ENCODE measurements around the gene STAT4.

DNA sequence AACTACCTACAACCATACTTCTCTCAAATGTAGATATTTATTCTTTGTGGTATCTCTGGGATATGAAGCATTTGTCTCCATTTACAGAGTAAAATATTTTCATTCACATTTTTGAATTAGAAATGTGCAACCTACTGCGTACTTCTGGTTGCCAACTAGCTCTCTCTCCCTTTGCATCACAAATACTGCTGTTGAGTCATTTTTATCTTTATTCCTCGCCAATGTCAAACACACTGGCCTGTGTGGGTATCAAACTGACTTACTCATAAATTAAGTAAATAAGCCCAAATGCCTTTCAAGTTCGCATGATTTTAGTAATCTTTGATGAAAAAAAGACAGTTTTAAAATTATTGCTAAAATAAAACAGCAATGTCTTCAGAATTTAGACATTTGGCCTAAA lies 67.3 kb downstream of the STAT4 start:
- TF ChIP-seq, protein P1, sequence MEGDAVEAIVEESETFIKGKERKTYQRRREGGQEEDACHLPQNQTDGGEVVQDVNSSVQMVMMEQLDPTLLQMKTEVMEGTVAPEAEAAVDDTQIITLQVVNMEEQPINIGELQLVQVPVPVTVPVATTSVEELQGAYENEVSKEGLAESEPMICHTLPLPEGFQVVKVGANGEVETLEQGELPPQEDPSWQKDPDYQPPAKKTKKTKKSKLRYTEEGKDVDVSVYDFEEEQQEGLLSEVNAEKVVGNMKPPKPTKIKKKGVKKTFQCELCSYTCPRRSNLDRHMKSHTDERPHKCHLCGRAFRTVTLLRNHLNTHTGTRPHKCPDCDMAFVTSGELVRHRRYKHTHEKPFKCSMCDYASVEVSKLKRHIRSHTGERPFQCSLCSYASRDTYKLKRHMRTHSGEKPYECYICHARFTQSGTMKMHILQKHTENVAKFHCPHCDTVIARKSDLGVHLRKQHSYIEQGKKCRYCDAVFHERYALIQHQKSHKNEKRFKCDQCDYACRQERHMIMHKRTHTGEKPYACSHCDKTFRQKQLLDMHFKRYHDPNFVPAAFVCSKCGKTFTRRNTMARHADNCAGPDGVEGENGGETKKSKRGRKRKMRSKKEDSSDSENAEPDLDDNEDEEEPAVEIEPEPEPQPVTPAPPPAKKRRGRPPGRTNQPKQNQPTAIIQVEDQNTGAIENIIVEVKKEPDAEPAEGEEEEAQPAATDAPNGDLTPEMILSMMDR (IDR thresholded peaks at IDR 0.05; ENCODE audit: low read depth, low read length, missing input control), result no peak
- TF ChIP-seq TAF1 (conservative IDR thresholded peaks at IDR 0.05) (no peak), EGR1 (IDR thresholded peaks at IDR 0.05; ENCODE audit: low read depth in 2 of 2) (no peak)

Data from liver (tissue), 3 donors.